D721Med (cell line): ENCODE data around the gene DHRS12.

Experiments
- DNase-seq: peaks from one replicate; pipeline ENCODE4 v3.0.0; 2011; ENCODE audit warnings: low spot score; ENCODE audit not compliant: insufficient read length
- FAIRE-seq: peaks from 2 replicates; lab custom pipeline; 2011; peaks lifted over from hg19 to GRCh38; lab: Jason Lieb, UNC
- CTCF ChIP-seq: IDR thresholded peaks from 2 replicates; pipeline ENCODE4 v1.5.1; 2012; ENCODE audit warnings: mild to moderate bottlenecking, control low read depth; ENCODE audit not compliant: insufficient read depth; ENCODE audit errors: missing control alignments

The DHRS12 gene

GRCh38 chr13:51808811-51809210 is 4.8 kb upstream of the DHRS12 start:
- no peak for FAIRE-seq
- TF ChIP-seq CTCF = no peak
- DNase-seq = no peak

- DNase-seq (no peak), FAIRE-seq (no peak)
- no peak for TF ChIP-seq CTCF
These were observed 3.1 kb upstream of the DHRS12 start for GRCh38 chr13:51807041-51807440.

- no peak for DNase-seq
- FAIRE-seq = no peak
- no peak for TF ChIP-seq CTCF
These were observed 2.6 kb upstream of the DHRS12 start for GRCh38 chr13:51806566-51806965.

- TF ChIP-seq CTCF = no peak
- FAIRE-seq (no peak), DNase-seq (no peak)
These were observed 2.0 kb upstream of the DHRS12 start for GRCh38 chr13:51805925-51806324.

- TF ChIP-seq CTCF = no peak
- FAIRE-seq = no peak
- DNase-seq = no peak
These were observed 1.4 kb upstream of the DHRS12 start for GRCh38 chr13:51805313-51805712.

- no peak for DNase-seq
- TF ChIP-seq CTCF = no peak
- no peak for FAIRE-seq
These were observed 571 bp upstream of the DHRS12 start for GRCh38 chr13:51804295-51805172.
